ENCODE data around the gene KCNMA1.

The KCNMA1 gene

GRCh38 chr10:77024461-77024860 is 613.1 kb downstream of the KCNMA1 start:
- H3K4me3 ChIP-seq (ENCODE audit: insufficient read depth, low read length, poor library complexity, severe bottlenecking) = no peak overlapping the region
- no peaks in the 10 kb centered on the region for H4K20me1 ChIP-seq (ENCODE audit: low read depth, low read length)
- H3K9me2 ChIP-seq (replicated peaks; ENCODE audit: insufficient read depth, low read length) = no peaks in the 10 kb centered on the region
- no peaks in the 10 kb centered on the region for H3K36me3 ChIP-seq (ENCODE audit: low read length)
- TF ChIP-seq CTCF (IDR thresholded peaks at IDR 0.05; ENCODE audit: insufficient read depth, low read length, poor library complexity, severe bottlenecking) (no peak), EZH2phosphoT487 (conservative IDR thresholded peaks at IDR 0.05; ENCODE audit: low read length) (no peak)
- H3K4me2 ChIP-seq (ENCODE audit: low read depth, low read length, poor library complexity, severe bottlenecking) = no peak overlapping the region
- H3K27me3 ChIP-seq (ENCODE audit: low read length) = no peaks in the 10 kb centered on the region
- no peaks in the 10 kb centered on the region for H3K9me3 ChIP-seq (ENCODE audit: insufficient read depth, low read length)
- no peak overlapping the region for H3K27ac ChIP-seq (ENCODE audit: low read depth, low read length)
- H3F3A ChIP-seq (ENCODE audit: insufficient read depth) = no peaks in the 10 kb centered on the region
- H3K79me2 ChIP-seq (ENCODE audit: insufficient read depth, low read length) = no peaks in the 10 kb centered on the region
- H2AFZ ChIP-seq (ENCODE audit: low read depth, low read length, severe bottlenecking) = no peak overlapping the region
- H3K9ac ChIP-seq (ENCODE audit: low read length) = no peak overlapping the region

- H2AFZ ChIP-seq (ENCODE audit: low read depth, low read length, severe bottlenecking) = no peak overlapping the region
- H3K79me2 ChIP-seq (ENCODE audit: insufficient read depth, low read length) = no peaks in the 10 kb centered on the region
- H3K4me2 ChIP-seq (ENCODE audit: low read depth, low read length, poor library complexity, severe bottlenecking) = no peak overlapping the region
- H3K9me2 ChIP-seq (replicated peaks; ENCODE audit: insufficient read depth, low read length) = no peaks in the 10 kb centered on the region
- no peak overlapping the region for H3K4me3 ChIP-seq (ENCODE audit: insufficient read depth, low read length, poor library complexity, severe bottlenecking)
- no peak overlapping the region for H3K27ac ChIP-seq (ENCODE audit: low read depth, low read length)
- H4K20me1 ChIP-seq (ENCODE audit: low read depth, low read length) = no peaks in the 10 kb centered on the region
- no peaks in the 10 kb centered on the region for H3K27me3 ChIP-seq (ENCODE audit: low read length)
- TF ChIP-seq CTCF (IDR thresholded peaks at IDR 0.05; ENCODE audit: insufficient read depth, low read length, poor library complexity, severe bottlenecking) (no peak), EZH2phosphoT487 (conservative IDR thresholded peaks at IDR 0.05; ENCODE audit: low read length) (no peak)
- no peaks in the 10 kb centered on the region for H3F3A ChIP-seq (ENCODE audit: insufficient read depth)
- H3K9me3 ChIP-seq (ENCODE audit: insufficient read depth, low read length) = no peaks in the 10 kb centered on the region
- no peaks in the 10 kb centered on the region for H3K36me3 ChIP-seq (ENCODE audit: low read length)
- H3K9ac ChIP-seq (ENCODE audit: low read length) = no peak overlapping the region
These were observed 614.2 kb downstream of the KCNMA1 start for GRCh38 chr10:77023396-77023795.

GRCh38 chr10:77022671-77023070 is 614.9 kb downstream of the KCNMA1 start:
- Histone ChIP-seq H3K9me2 (replicated peaks; ENCODE audit: insufficient read depth, low read length) (no peaks in the 10 kb centered on the region), H3K4me2 (ENCODE audit: low read depth, low read length, poor library complexity, severe bottlenecking) (no peak overlapping the region), H3K4me3 (ENCODE audit: insufficient read depth, low read length, poor library complexity, severe bottlenecking) (no peak overlapping the region), H3F3A (ENCODE audit: insufficient read depth) (no peaks in the 10 kb centered on the region), H2AFZ (ENCODE audit: low read depth, low read length, severe bottlenecking) (no peak overlapping the region), H3K9me3 (ENCODE audit: insufficient read depth, low read length) (no peaks in the 10 kb centered on the region), H3K27me3 (ENCODE audit: low read length) (no peaks in the 10 kb centered on the region), H3K9ac (ENCODE audit: low read length) (no peak overlapping the region), H4K20me1 (ENCODE audit: low read depth, low read length) (no peaks in the 10 kb centered on the region), H3K36me3 (ENCODE audit: low read length) (no peaks in the 10 kb centered on the region), H3K27ac (ENCODE audit: low read depth, low read length) (no peak overlapping the region), H3K79me2 (ENCODE audit: insufficient read depth, low read length) (no peaks in the 10 kb centered on the region)
- TF ChIP-seq CTCF (IDR thresholded peaks at IDR 0.05; ENCODE audit: insufficient read depth, low read length, poor library complexity, severe bottlenecking) = no peak
- TF ChIP-seq EZH2phosphoT487 (conservative IDR thresholded peaks at IDR 0.05; ENCODE audit: low read length) = no peak

Data from SU-DHL-6 (cell line).